K562 (cell line): ENCODE measurements around the gene PI4KA. TPM values are rescaled to one million over a fixed set of nuclear protein-coding genes. Genes with fewer than 3 reads are reported as not detected.

ENCODE experiments used
- ATAC-seq: fragments of 200-7000 bp; cut with Tn5 transposase; 3 replicates; pipeline ENCODE4 v1.9.1; 2020; ENCODE audit warnings: moderate library complexity
- BruUV-seq: library from RNA; stranded (reverse); fragments of 400-500 nt; replicated peaks from 2 replicates; lab custom pipeline; 2021; lab: Mats Ljungman, UMichigan
- CTCF ChIA-PET: fragments of 300-600 bp; formaldehyde crosslinking; extraction: SDS; loops from one replicate; lab custom pipeline; 2021; ENCODE audit warnings: low intra/inter-chr PET ratio; lab: Yijun Ruan, JAX
- POLR2A ChIA-PET: fragments of 300-600, 350-650 bp; sonication (Branson Sonifier 250); formaldehyde crosslinking; extraction: SDS; loops from one replicate; lab custom pipeline; 2021; ENCODE audit warnings: antibody characterized with exemption, inconsistent platforms; lab: Yijun Ruan, JAX
- DNase-seq, 4 experiments: peaks; one replicate each; pipeline versions ENCODE4 v3.0.0 to v3.0.0-alpha.2; 2011 to 2018; ENCODE audit warnings: low spot score in 3 of 4, mixed read lengths in 3 of 4; ENCODE audit errors: extremely low read depth in 1 of 4
- FAIRE-seq: peaks from 2 replicates; lab custom pipeline; 2011; peaks lifted over from hg19 to GRCh38; lab: Jason Lieb, UNC
- H2AFZ ChIP-seq: 2 replicates; pipeline ENCODE4 v1.6.0; 2011; ENCODE audit warnings: low read depth, low read length, control low read depth, inconsistent platforms
- H3K27ac ChIP-seq: fragments of 200-600 bp; 3 replicates; pipeline ENCODE4 v1.8.0; 2011; ENCODE audit warnings: low read depth, mild to moderate bottlenecking, control low read depth, inconsistent platforms, low read length, moderate library complexity, mixed read lengths; ENCODE audit errors: extremely low read depth
- H3K27me3 ChIP-seq, 2 experiments: fragments of 300-600 bp in 1 of 2; 2 replicates in 1 of 2; 3 replicates in 1 of 2; pipeline versions ENCODE4 v1.6.0 to v1.8.0; 2011; ENCODE audit warnings: inconsistent platforms in 2 of 2, low read length in 2 of 2, mild to moderate bottlenecking in 1 of 2, mixed read lengths in 1 of 2, moderate library complexity in 1 of 2; ENCODE audit not compliant: control insufficient read depth in 2 of 2, insufficient read depth in 2 of 2
- H3K36me3 ChIP-seq: fragments of 300-600 bp; 3 replicates; pipeline ENCODE4 v1.8.0; 2011; ENCODE audit warnings: mild to moderate bottlenecking, low read length, inconsistent platforms; ENCODE audit not compliant: control insufficient read depth, insufficient read depth
- H3K4me1 ChIP-seq, 2 experiments: fragments of 200-600 bp in 1 of 2; replicated peaks in 1 of 2; 2 replicates in 1 of 2; 3 replicates in 1 of 2; pipeline versions ENCODE4 v1.5.1 to v1.8.0; 2011; ENCODE audit warnings: inconsistent platforms in 2 of 2, low read length in 2 of 2, mild to moderate bottlenecking in 1 of 2, mixed read lengths in 1 of 2, moderate library complexity in 1 of 2; ENCODE audit not compliant: control insufficient read depth in 2 of 2, insufficient read depth in 2 of 2
- H3K4me2 ChIP-seq: 2 replicates; pipeline ENCODE4 v1.6.1; 2011; ENCODE audit warnings: low read length, control low read depth, inconsistent platforms, mixed read lengths; ENCODE audit not compliant: insufficient read depth
- H3K4me3 ChIP-seq: fragments of 200-600 bp; sonication (generic), shearing (Covaris generic); 2 replicates; pipeline ENCODE4 v1.5.1; 2016; ENCODE audit warnings: control low read depth, inconsistent platforms
- H3K79me2 ChIP-seq: fragments of 200-600 bp; 3 replicates; pipeline ENCODE4 v1.8.0; 2011; ENCODE audit warnings: low read length, inconsistent platforms; ENCODE audit not compliant: control insufficient read depth, insufficient read depth
- H3K9ac ChIP-seq, 2 experiments: 2 replicates each; pipeline versions ENCODE4 v1.6.0 to v1.6.1; 2011; ENCODE audit warnings: low read depth in 2 of 2, low read length in 2 of 2, control low read depth in 1 of 2, inconsistent platforms in 1 of 2, mild to moderate bottlenecking in 1 of 2, mixed read lengths in 1 of 2; ENCODE audit not compliant: insufficient read depth in 1 of 2
- H3K9me1 ChIP-seq: one replicate; pipeline ENCODE4 v1.6.0; 2011; ENCODE audit warnings: inconsistent platforms, mild to moderate bottlenecking, low read length, moderate library complexity; ENCODE audit not compliant: control insufficient read depth, insufficient read depth
- H3K9me3 ChIP-seq: replicated peaks from 2 replicates; pipeline ENCODE4 v1.5.1; 2011; ENCODE audit warnings: low read depth, low read length, inconsistent platforms; ENCODE audit not compliant: control insufficient read depth, insufficient read depth
- H4K20me1 ChIP-seq: replicated peaks from 2 replicates; pipeline ENCODE4 v1.6.1; 2011; ENCODE audit warnings: low read length, inconsistent platforms, mixed read lengths; ENCODE audit not compliant: control insufficient read depth, insufficient read depth
- ATF1 ChIP-seq, 2 experiments: fragments of 450-650 bp in 1 of 2; IDR thresholded peaks; 2 replicates each; pipeline ENCODE4 v1.6.1; 2016; ENCODE audit warnings: missing compliant biosample characterization in 1 of 2, missing genetic modification characterization in 1 of 2
- BRCA1 ChIP-seq, 2 experiments: fragments of 450-650 bp in 1 of 2; sonication (generic) in 1 of 2; formaldehyde crosslinking in 1 of 2; IDR thresholded peaks; 2 replicates each; pipeline versions ENCODE4 v1.5.0 to v1.6.1; 2017 to 2020; ENCODE audit warnings: mild to moderate bottlenecking in 1 of 2, missing genetic modification reagents in 1 of 2
- CTBP1 ChIP-seq: fragments of 450-650 bp; IDR thresholded peaks from 2 replicates; pipeline ENCODE4 v1.6.1; 2016; ENCODE audit warnings: borderline replicate concordance
- ETS2 ChIP-seq: IDR thresholded peaks from 2 replicates; pipeline ENCODE4 v1.6.1; 2016; ENCODE audit warnings: borderline replicate concordance, missing genetic modification characterization, mild to moderate bottlenecking, moderate library complexity, missing compliant biosample characterization; ENCODE audit not compliant: poor library complexity, severe bottlenecking
- HDAC8 ChIP-seq: fragments of 450-650 bp; IDR thresholded peaks from 2 replicates; pipeline ENCODE4 v1.6.1; 2016; ENCODE audit warnings: mild to moderate bottlenecking, missing genetic modification characterization, moderate library complexity, missing compliant biosample characterization
- KDM5B ChIP-seq: fragments of 200-600 bp; sonication (generic); IDR thresholded peaks from 2 replicates; pipeline ENCODE4 v1.6.1; 2012; ENCODE audit warnings: low read depth, mild to moderate bottlenecking, moderate library complexity, low read length, control low read depth, inconsistent platforms; ENCODE audit not compliant: insufficient replicate concordance
- NR3C1 ChIP-seq: sonication (generic); formaldehyde crosslinking; IDR thresholded peaks from 2 replicates; pipeline ENCODE4 v1.8.1; 2022; ENCODE audit warnings: missing genetic modification reagents
- PPARD ChIP-seq: fragments of 250-450 bp; sonication (Bioruptor Pico); IDR thresholded peaks from 2 replicates; pipeline ENCODE4 v1.8.0; 2022; ENCODE audit warnings: inconsistent platforms, mild to moderate bottlenecking, moderate library complexity
- PRMT5 ChIP-seq: sonication (generic); formaldehyde crosslinking; IDR thresholded peaks from 2 replicates; pipeline ENCODE4 v1.5.0; 2020; ENCODE audit warnings: missing genetic modification reagents
- RBM17 ChIP-seq: fragments of 200-400 bp; formaldehyde crosslinking; IDR thresholded peaks from 2 replicates; pipeline ENCODE4 v1.6.1; 2017; ENCODE audit warnings: low read depth, mild to moderate bottlenecking, low read length, borderline replicate concordance
- SMC3 ChIP-seq: conservative IDR thresholded peaks from 2 replicates; pipeline ENCODE4 v1.6.1; 2011; ENCODE audit warnings: low read depth, low read length, improper control_type of control experiment; ENCODE audit not compliant: insufficient read depth
- ZNF354B ChIP-seq: fragments of 250-450 bp; sonication (Bioruptor Pico); IDR thresholded peaks from 2 replicates; pipeline ENCODE4 v1.4.0; 2020
- ZNF431 ChIP-seq: sonication (generic); formaldehyde crosslinking; IDR thresholded peaks from 2 replicates; pipeline ENCODE4 v1.8.0; 2022; ENCODE audit warnings: mild to moderate bottlenecking, missing genetic modification reagents
- ZNF830 ChIP-seq: fragments of 250-450 bp; sonication (Bioruptor Pico); IDR thresholded peaks from 2 replicates; pipeline ENCODE4 v1.5.0; 2021; ENCODE audit warnings: mild to moderate bottlenecking
- WGBS: fragments of 100-300 bp; shearing (Covaris generic); methylation state at CpG from one replicate; pipeline ENCODE4 v1.1.6; 2016; ENCODE audit warnings: low coverage, mixed read lengths; ENCODE audit not compliant: insufficient coverage; ENCODE audit errors: missing lambda C conversion rate; 5-methylcytosine and 5-hydroxymethylcytosine counted together
- in situ Hi-C: fragments of 300-500 bp; cut with MboI; formaldehyde crosslinking; loops from 4 replicates; pipeline ENCODE4 v1.15.0; 2018; ENCODE audit warnings: inconsistent platforms, mixed read lengths
- intact Hi-C: fragments of 100-400 bp; cut with micrococcal nuclease; formaldehyde crosslinking; loops from 2 replicates; pipeline ENCODE4 v1.14.2; 2022
- polyA plus RNA-seq, 8 experiments: library from polyadenylated mRNA; depleted of rRNA in 4 of 8; stranded (reverse) in 5 of 8; unstranded in 3 of 8; fragments of >200 nt; fragmentation: Nextera tagmentation in 2 of 8; fragmentation: Illumina TruSeq in 1 of 8; extraction: Ambion mirVana in 2 of 8; extraction: Trizol in 1 of 8; gene quantifications; 2 replicates each; pipeline versions ENCODE4 v1.2.1 to v1.2.3, GENCODE V29; 2011 to 2014; ENCODE audit warnings: inconsistent platforms in 1 of 8, missing spikeins in 1 of 8
- total RNA-seq, 7 experiments: library from RNA; depleted of rRNA in 6 of 7; stranded (reverse); fragments of >200 nt in 6 of 7; fragmentation: Illumina TruSeq in 2 of 7; extraction: Trizol in 2 of 7; gene quantifications; 2 replicates each; pipeline versions ENCODE4 v1.2.1 to v1.2.3, GENCODE V29; 2011 to 2021; ENCODE audit warnings: low replicate concordance in 1 of 7
- TF ChIP-seq, protein P1 (sequence below), 2 experiments: IDR thresholded peaks; 2 replicates each; pipeline ENCODE4 v1.6.1; 2011; ENCODE audit warnings: borderline replicate concordance in 1 of 2, control low read depth in 1 of 2, low read depth in 1 of 2, low read length in 1 of 2, mild to moderate bottlenecking in 1 of 2, mixed read lengths in 1 of 2, moderate library complexity in 1 of 2; ENCODE audit not compliant: insufficient read depth in 1 of 2, insufficient read length in 1 of 2, poor library complexity in 1 of 2, severe bottlenecking in 1 of 2; ENCODE audit errors: extremely low read depth in 1 of 2
- TF ChIP-seq, protein P2 (sequence below), 2 experiments: fragments of 150-350 bp in 1 of 2; IDR thresholded peaks; 2 replicates each; pipeline ENCODE4 v1.6.1; 2012 to 2016; ENCODE audit warnings: low read depth in 2 of 2, low read length in 2 of 2, mild to moderate bottlenecking in 1 of 2, moderate library complexity in 1 of 2

Gene PI4KA
- total and polyA plus RNA-seq, 9 of the 15 experiments (the other 6 are each of a cell fraction or from before 2014, with no cell fraction given) = 7.3 to 187 (median 84.7) TPM

DNA sequence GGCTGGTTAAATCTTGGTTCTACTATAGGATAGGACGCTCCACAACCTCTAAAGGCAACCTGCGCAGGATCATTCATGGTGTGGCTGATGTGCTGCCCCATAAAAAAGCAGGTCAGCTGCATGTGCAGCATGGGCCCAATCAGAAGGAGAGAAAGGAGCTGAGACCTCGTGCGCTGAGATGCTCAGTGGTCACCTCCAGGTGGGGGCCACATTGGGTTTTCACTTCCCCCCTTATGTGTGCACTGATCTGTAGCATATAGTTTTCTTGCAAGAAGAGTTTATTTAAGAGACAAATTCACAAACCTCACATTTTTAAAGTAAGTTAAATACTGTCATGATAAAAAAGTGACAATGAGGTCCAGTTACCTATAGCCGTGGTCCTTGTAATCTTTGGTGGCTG, 60.4 kb downstream of the PI4KA start:
- in situ Hi-C loops = loop anchor here (25.0 kb wide), 2 partner anchors 339 to 1961 kb away; no protein-coding TSS in a partner anchor
- TF ChIP-seq PPARD (CRISPR knock-in tag) (0 out of 2 replicates have a peak, but pooled peaks have one; percentile 25), BRCA1 (IDR thresholded peaks at IDR 0.05) (no peak), BRCA1 (CRISPR knock-in tag; IDR thresholded peaks at IDR 0.05) (0 out of 2 replicates have a peak, but pooled peaks have one; percentile 63), SMC3 (no peak), NR3C1 (CRISPR knock-in tag) (no peak), RBM17 (no peak), ZNF354B (no peak), PRMT5 (CRISPR knock-in tag) (peak; percentile 67; the same call in 1 of the 2 replicates), ZNF431 (CRISPR knock-in tag) (no peak), ZNF830 (CRISPR knock-in tag) (no peak), CTBP1 (no peak), HDAC8 (tag) (no peak), KDM5B (no peak), ETS2 (tag) (no peak), ATF1 (CRISPR knock-in tag; IDR thresholded peaks at IDR 0.05) (peak; percentile 15; the same call in 1 of the 2 replicates), ATF1 (tag; IDR thresholded peaks at IDR 0.05) (no peak)
- TF ChIP-seq, protein P1, sequence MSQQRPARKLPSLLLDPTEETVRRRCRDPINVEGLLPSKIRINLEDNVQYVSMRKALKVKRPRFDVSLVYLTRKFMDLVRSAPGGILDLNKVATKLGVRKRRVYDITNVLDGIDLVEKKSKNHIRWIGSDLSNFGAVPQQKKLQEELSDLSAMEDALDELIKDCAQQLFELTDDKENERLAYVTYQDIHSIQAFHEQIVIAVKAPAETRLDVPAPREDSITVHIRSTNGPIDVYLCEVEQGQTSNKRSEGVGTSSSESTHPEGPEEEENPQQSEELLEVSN (IDR thresholded peaks at IDR 0.05; ENCODE audit: borderline replicate concordance in 1 of 2, extremely low read depth in 1 of 2, insufficient read depth in 1 of 2, insufficient read length in 1 of 2, low read depth in 1 of 2, low read length in 1 of 2, poor library complexity in 1 of 2, severe bottlenecking in 1 of 2) = no peak
- TF ChIP-seq, protein P2, sequence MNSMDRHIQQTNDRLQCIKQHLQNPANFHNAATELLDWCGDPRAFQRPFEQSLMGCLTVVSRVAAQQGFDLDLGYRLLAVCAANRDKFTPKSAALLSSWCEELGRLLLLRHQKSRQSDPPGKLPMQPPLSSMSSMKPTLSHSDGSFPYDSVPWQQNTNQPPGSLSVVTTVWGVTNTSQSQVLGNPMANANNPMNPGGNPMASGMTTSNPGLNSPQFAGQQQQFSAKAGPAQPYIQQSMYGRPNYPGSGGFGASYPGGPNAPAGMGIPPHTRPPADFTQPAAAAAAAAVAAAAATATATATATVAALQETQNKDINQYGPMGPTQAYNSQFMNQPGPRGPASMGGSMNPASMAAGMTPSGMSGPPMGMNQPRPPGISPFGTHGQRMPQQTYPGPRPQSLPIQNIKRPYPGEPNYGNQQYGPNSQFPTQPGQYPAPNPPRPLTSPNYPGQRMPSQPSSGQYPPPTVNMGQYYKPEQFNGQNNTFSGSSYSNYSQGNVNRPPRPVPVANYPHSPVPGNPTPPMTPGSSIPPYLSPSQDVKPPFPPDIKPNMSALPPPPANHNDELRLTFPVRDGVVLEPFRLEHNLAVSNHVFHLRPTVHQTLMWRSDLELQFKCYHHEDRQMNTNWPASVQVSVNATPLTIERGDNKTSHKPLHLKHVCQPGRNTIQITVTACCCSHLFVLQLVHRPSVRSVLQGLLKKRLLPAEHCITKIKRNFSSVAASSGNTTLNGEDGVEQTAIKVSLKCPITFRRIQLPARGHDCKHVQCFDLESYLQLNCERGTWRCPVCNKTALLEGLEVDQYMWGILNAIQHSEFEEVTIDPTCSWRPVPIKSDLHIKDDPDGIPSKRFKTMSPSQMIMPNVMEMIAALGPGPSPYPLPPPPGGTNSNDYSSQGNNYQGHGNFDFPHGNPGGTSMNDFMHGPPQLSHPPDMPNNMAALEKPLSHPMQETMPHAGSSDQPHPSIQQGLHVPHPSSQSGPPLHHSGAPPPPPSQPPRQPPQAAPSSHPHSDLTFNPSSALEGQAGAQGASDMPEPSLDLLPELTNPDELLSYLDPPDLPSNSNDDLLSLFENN (IDR thresholded peaks at IDR 0.05; ENCODE audit: low read depth in 2 of 2, low read length in 2 of 2) = no peak

More for the DNA sequence above, 60.4 kb downstream of the PI4KA start:
- no peak for FAIRE-seq
- ChIA-PET CTCF (no interaction called here), POLR2A (interaction anchor here (0.6 to 3.4 kb wide), 12 partner anchors 8 to 1759 kb away, joined by 3 to 15 read pairs (median 4); no protein-coding TSS in a partner anchor)
- H3K9me3 ChIP-seq = no peaks in the 10 kb centered on the region
- peaks cover 83% of the 10 kb centered on the region for H3K36me3 ChIP-seq
- no peaks in the 10 kb centered on the region for H3K79me2 ChIP-seq
- no peak overlapping the region for H3K4me2 ChIP-seq
- H3K27ac ChIP-seq = no peak overlapping the region
- H3K9me1 ChIP-seq = peaks cover 6% of the 10 kb centered on the region
- WGBS = 78% methylated on average over 5 of the region's 5 CpGs
- H3K4me1 ChIP-seq = 0 out of 5 replicates have a peak, but pooled peaks cover 0 to 3% of the 10 kb centered on the region in 2 experiments
- 0 out of 2 replicates have a peak, but pooled peaks cover 6% of the 10 kb centered on the region for H4K20me1 ChIP-seq
- no peak for ATAC-seq
- intact Hi-C loops = no loop called here
- H3K4me3 ChIP-seq = no peak overlapping the region
- H3K9ac ChIP-seq = no peak overlapping the region
- no peak overlapping the region for H2AFZ ChIP-seq
- no TSS peak for BruUV-seq
- H3K27me3 ChIP-seq = no peaks in the 10 kb centered on the region
- DNase-seq = no peak
